Measurements from ENCODE around the gene MYO5B. TPM values are rescaled to one million over a fixed set of nuclear protein-coding genes. Genes with fewer than 3 reads are reported as not detected.

The MYO5B gene
- total RNA-seq, 4 donors from 2014 or later: 0.29 to 14.7 (median 1.2) TPM

GRCh38 chr18:49961271-49961670, 233.7 kb downstream of the MYO5B start:
- intact Hi-C loops (cut with DNase I; ENCODE audit: low total_unique reads): no loop called here
- no peak for TF ChIP-seq POLR2A (IDR thresholded peaks at IDR 0.05)
- TF ChIP-seq CTCF (IDR thresholded peaks at IDR 0.05): no peak
- no peaks in the 10 kb centered on the region for H3K36me3 ChIP-seq

GRCh38 chr18:49960376-49960775, 234.6 kb downstream of the MYO5B start:
- Histone ChIP-seq H3K9me3 (no peaks in the 10 kb centered on the region), H3K27me3 (no peaks in the 10 kb centered on the region), H3K4me1 (no peaks in the 10 kb centered on the region), H3K27ac (no peak overlapping the region), H3K4me3 (no peak overlapping the region), H3K36me3 (no peaks in the 10 kb centered on the region)
- no peak for DNase-seq
- intact Hi-C loops (cut with DNase I; ENCODE audit: low total_unique reads): no loop called here
- TF ChIP-seq CTCF (IDR thresholded peaks at IDR 0.05) (no peak), POLR2A (IDR thresholded peaks at IDR 0.05) (no peak)

More at GRCh38 chr18:49961271-49961670, 233.7 kb downstream of the MYO5B start:
- no peaks in the 10 kb centered on the region for H3K9me3 ChIP-seq
- no peaks in the 10 kb centered on the region for H3K4me1 ChIP-seq
- H3K27me3 ChIP-seq: no peaks in the 10 kb centered on the region
- H3K27ac ChIP-seq: no peak overlapping the region
- no peak for DNase-seq
- no peak overlapping the region for H3K4me3 ChIP-seq

GRCh38 chr18:49959176-49959575, 235.8 kb downstream of the MYO5B start:
- no peaks in the 10 kb centered on the region for H3K4me1 ChIP-seq
- no peaks in the 10 kb centered on the region for H3K36me3 ChIP-seq
- H3K27me3 ChIP-seq: no peaks in the 10 kb centered on the region
- H3K9me3 ChIP-seq: no peaks in the 10 kb centered on the region
- no peak overlapping the region for H3K4me3 ChIP-seq
- TF ChIP-seq POLR2A (IDR thresholded peaks at IDR 0.05): no peak
- no peak for TF ChIP-seq CTCF (IDR thresholded peaks at IDR 0.05)
- H3K27ac ChIP-seq: no peak overlapping the region
- no peak for DNase-seq
- intact Hi-C loops (cut with DNase I; ENCODE audit: low total_unique reads): no loop called here

- Histone ChIP-seq H3K9me3 (no peaks in the 10 kb centered on the region), H3K4me3 (no peak overlapping the region), H3K27me3 (no peaks in the 10 kb centered on the region), H3K27ac (no peak overlapping the region), H3K36me3 (no peaks in the 10 kb centered on the region), H3K4me1 (no peaks in the 10 kb centered on the region)
- TF ChIP-seq CTCF (IDR thresholded peaks at IDR 0.05) (no peak), POLR2A (IDR thresholded peaks at IDR 0.05) (no peak)
- intact Hi-C loops (cut with DNase I; ENCODE audit: low total_unique reads): no loop called here
- no peak for DNase-seq
Observed at GRCh38 chr18:49955263-49955662, 239.7 kb downstream of the MYO5B start.

GRCh38 chr18:49953391-49953790, 241.6 kb downstream of the MYO5B start:
- Histone ChIP-seq H3K4me1 (no peaks in the 10 kb centered on the region), H3K9me3 (no peaks in the 10 kb centered on the region), H3K36me3 (no peaks in the 10 kb centered on the region), H3K27ac (no peak overlapping the region), H3K27me3 (no peaks in the 10 kb centered on the region), H3K4me3 (no peak overlapping the region)
- TF ChIP-seq CTCF (IDR thresholded peaks at IDR 0.05): no peak
- no peak for TF ChIP-seq POLR2A (IDR thresholded peaks at IDR 0.05)
- intact Hi-C loops (cut with DNase I; ENCODE audit: low total_unique reads): no loop called here
- DNase-seq: no peak
